HEK293 (cell line): ENCODE data around the gene PCF11.

Experiments used
- KLF16 ChIP-seq: fragments of 450-650 bp; formaldehyde crosslinking; IDR thresholded peaks from 2 replicates; pipeline ENCODE4 v1.5.1; 2017; ENCODE audit warnings: missing biosample characterization, missing genetic modification characterization
- TCF7L2 ChIP-seq: IDR thresholded peaks from 2 replicates; pipeline ENCODE4 v1.6.1; 2011; ENCODE audit warnings: low read depth, mild to moderate bottlenecking, inconsistent platforms, low read length, moderate library complexity, borderline replicate concordance
- ZNF214 ChIP-seq: fragments of 450-650 bp; formaldehyde crosslinking; IDR thresholded peaks from 2 replicates; pipeline ENCODE4 v1.5.1; 2017; ENCODE audit warnings: missing biosample characterization, mild to moderate bottlenecking, missing genetic modification characterization, borderline replicate concordance
- ZNF548 ChIP-seq: fragments of 450-650 bp; formaldehyde crosslinking; IDR thresholded peaks from 2 replicates; pipeline ENCODE4 v1.5.1; 2016; ENCODE audit warnings: missing biosample characterization, missing genetic modification characterization
- ZNF549 ChIP-seq: fragments of 450-650 bp; IDR thresholded peaks from 2 replicates; pipeline ENCODE4 v1.5.1; 2018; ENCODE audit warnings: missing biosample characterization, missing genetic modification characterization, mild to moderate bottlenecking, inconsistent platforms, moderate library complexity
- ZNF571 ChIP-seq: fragments of 450-650 bp; formaldehyde crosslinking; IDR thresholded peaks from 2 replicates; pipeline ENCODE4 v1.5.0; 2017; ENCODE audit warnings: missing biosample characterization, missing genetic modification characterization
- ZNF830 ChIP-seq: fragments of 450-650 bp; IDR thresholded peaks from 2 replicates; pipeline ENCODE4 v1.5.0; 2018; ENCODE audit warnings: missing biosample characterization, missing genetic modification characterization, low read depth, mild to moderate bottlenecking, moderate library complexity
- TF ChIP-seq, protein P1 (sequence below): fragments of 450-650 bp; formaldehyde crosslinking; IDR thresholded peaks from 2 replicates; pipeline ENCODE4 v1.5.1; 2016; ENCODE audit warnings: missing biosample characterization, missing genetic modification characterization
- TF ChIP-seq, protein P2 (sequence below): fragments of 450-650 bp; formaldehyde crosslinking; IDR thresholded peaks from 2 replicates; pipeline ENCODE4 v1.5.1; 2016; ENCODE audit warnings: missing biosample characterization, missing genetic modification characterization, low read depth
- TF ChIP-seq, protein P3 (sequence below): fragments of 450-650 bp; formaldehyde crosslinking; IDR thresholded peaks from 2 replicates; pipeline ENCODE4 v1.5.1; 2017; ENCODE audit warnings: missing biosample characterization, mild to moderate bottlenecking, missing genetic modification characterization, moderate library complexity

DNA sequence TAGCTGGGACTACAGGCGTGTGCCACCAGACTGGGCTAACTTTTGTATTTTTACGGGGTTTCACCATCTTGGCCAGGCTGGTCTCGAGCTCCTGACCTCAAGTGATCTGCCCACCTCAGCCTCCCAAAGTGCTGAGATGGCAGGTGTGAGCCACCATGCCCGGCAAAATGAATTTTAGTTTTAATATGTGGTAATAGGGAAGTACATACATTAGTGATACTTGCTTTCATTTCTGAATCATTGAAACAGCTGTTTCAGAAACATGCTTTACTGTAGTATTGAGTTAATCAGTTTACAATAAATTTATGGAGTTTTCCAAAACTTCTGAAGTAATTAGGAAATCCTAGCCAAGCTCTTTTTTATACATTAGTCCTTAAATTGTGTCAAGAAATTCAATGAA, 15.6 kb downstream of the PCF11 start:
- TF ChIP-seq, protein P1, sequence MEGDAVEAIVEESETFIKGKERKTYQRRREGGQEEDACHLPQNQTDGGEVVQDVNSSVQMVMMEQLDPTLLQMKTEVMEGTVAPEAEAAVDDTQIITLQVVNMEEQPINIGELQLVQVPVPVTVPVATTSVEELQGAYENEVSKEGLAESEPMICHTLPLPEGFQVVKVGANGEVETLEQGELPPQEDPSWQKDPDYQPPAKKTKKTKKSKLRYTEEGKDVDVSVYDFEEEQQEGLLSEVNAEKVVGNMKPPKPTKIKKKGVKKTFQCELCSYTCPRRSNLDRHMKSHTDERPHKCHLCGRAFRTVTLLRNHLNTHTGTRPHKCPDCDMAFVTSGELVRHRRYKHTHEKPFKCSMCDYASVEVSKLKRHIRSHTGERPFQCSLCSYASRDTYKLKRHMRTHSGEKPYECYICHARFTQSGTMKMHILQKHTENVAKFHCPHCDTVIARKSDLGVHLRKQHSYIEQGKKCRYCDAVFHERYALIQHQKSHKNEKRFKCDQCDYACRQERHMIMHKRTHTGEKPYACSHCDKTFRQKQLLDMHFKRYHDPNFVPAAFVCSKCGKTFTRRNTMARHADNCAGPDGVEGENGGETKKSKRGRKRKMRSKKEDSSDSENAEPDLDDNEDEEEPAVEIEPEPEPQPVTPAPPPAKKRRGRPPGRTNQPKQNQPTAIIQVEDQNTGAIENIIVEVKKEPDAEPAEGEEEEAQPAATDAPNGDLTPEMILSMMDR: no peak
- TF ChIP-seq ZNF548 (no peak), ZNF549 (tag by site-specific recombination) (no peak), KLF16 (tag by site-specific recombination) (no peak), ZNF571 (tag by site-specific recombination) (no peak), ZNF830 (tag by site-specific recombination) (no peak), ZNF214 (tag by site-specific recombination) (no peak), TCF7L2 (no peak)
- TF ChIP-seq, protein P2, sequence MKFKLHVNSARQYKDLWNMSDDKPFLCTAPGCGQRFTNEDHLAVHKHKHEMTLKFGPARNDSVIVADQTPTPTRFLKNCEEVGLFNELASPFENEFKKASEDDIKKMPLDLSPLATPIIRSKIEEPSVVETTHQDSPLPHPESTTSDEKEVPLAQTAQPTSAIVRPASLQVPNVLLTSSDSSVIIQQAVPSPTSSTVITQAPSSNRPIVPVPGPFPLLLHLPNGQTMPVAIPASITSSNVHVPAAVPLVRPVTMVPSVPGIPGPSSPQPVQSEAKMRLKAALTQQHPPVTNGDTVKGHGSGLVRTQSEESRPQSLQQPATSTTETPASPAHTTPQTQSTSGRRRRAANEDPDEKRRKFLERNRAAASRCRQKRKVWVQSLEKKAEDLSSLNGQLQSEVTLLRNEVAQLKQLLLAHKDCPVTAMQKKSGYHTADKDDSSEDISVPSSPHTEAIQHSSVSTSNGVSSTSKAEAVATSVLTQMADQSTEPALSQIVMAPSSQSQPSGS: no peak
- TF ChIP-seq, protein P3, sequence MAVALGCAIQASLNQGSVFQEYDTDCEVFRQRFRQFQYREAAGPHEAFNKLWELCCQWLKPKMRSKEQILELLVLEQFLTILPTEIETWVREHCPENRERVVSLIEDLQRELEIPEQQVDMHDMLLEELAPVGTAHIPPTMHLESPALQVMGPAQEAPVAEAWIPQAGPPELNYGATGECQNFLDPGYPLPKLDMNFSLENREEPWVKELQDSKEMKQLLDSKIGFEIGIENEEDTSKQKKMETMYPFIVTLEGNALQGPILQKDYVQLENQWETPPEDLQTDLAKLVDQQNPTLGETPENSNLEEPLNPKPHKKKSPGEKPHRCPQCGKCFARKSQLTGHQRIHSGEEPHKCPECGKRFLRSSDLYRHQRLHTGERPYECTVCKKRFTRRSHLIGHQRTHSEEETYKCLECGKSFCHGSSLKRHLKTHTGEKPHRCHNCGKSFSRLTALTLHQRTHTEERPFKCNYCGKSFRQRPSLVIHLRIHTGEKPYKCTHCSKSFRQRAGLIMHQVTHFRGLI (tag by site-specific recombination): no peak
